HG02970 (cell line): ENCODE results near the gene RETN.
"Not testable (repeated sequence)": the region's sequence is repeated elsewhere in the genome, so short reads cannot be mapped to it uniquely, and the experiment has no call there.

Experiments
- ATAC-seq: cut with Tn5 transposase; IDR thresholded peaks from one replicate; pipeline ENCODE4 v1.9.1; 2021; ENCODE audit warnings: mild to moderate bottlenecking, moderate library complexity, moderate number of reproducible peaks; ENCODE audit not compliant: unreplicated experiment, low FRiP score

The RETN gene

GRCh38 chr19:7637374-7638256 is 31.2 kb upstream of the RETN start:
- no peak for ATAC-seq

GRCh38 chr19:7638802-7639465 is 29.9 kb upstream of the RETN start:
- ATAC-seq, result no peak

- ATAC-seq, result no peak
These were observed 28.9 kb upstream of the RETN start for GRCh38 chr19:7639863-7640348.

GRCh38 chr19:7640803-7641202 is 28.0 kb upstream of the RETN start:
- ATAC-seq, result no peak

GRCh38 chr19:7641290-7642276 is 27.3 kb upstream of the RETN start:
- ATAC-seq, result no peak

- ATAC-seq, result no peak
These were observed 26.4 kb upstream of the RETN start for GRCh38 chr19:7642295-7643030.

GRCh38 chr19:7643031-7643415 is 25.8 kb upstream of the RETN start:
- ATAC-seq, result no peak

GRCh38 chr19:7643629-7644549 is 25.0 kb upstream of the RETN start:
- ATAC-seq, result not testable (repeated sequence)

- ATAC-seq, result no peak
These were observed 24.3 kb upstream of the RETN start for GRCh38 chr19:7644550-7644877.

- no peak for ATAC-seq
These were observed 23.7 kb upstream of the RETN start for GRCh38 chr19:7645163-7645562.

GRCh38 chr19:7645656-7646425 is 23.0 kb upstream of the RETN start:
- no peak for ATAC-seq

- ATAC-seq, result no peak
These were observed 22.5 kb upstream of the RETN start for GRCh38 chr19:7646426-7646700.

GRCh38 chr19:7647156-7647555 is 21.7 kb upstream of the RETN start:
- no peak for ATAC-seq

- ATAC-seq, result no peak
These were observed 20.4 kb upstream of the RETN start for GRCh38 chr19:7648265-7649014.

- no peak for ATAC-seq
These were observed 18.7 kb upstream of the RETN start for GRCh38 chr19:7650148-7650547.

GRCh38 chr19:7652061-7652641 is 16.7 kb upstream of the RETN start:
- no peak for ATAC-seq

GRCh38 chr19:7654401-7654800 is 14.4 kb upstream of the RETN start:
- no peak for ATAC-seq
